H1 (cell line): Measurements from ENCODE around the gene LDAH. TPM values are rescaled to one million over a fixed set of nuclear protein-coding genes. Genes with fewer than 3 reads are reported as not detected.

Experiments used
- ASH2L ChIP-seq: fragments of 200-600, 300-600 bp; sonication (generic); IDR thresholded peaks from one replicate; pipeline ENCODE4 v1.7.1; 2017; ENCODE audit warnings: low read length
- CBX5 ChIP-seq: fragments of 300-800, 300-1000 bp; sonication (generic); IDR thresholded peaks from 2 replicates; pipeline ENCODE4 v1.7.1; 2016; ENCODE audit warnings: antibody characterized with exemption, low read length, low read depth
- EGR1 ChIP-seq: IDR thresholded peaks from 2 replicates; pipeline ENCODE4 v1.6.1; 2011; ENCODE audit warnings: low read depth, low read length, borderline replicate concordance
- JUND ChIP-seq: IDR thresholded peaks from 2 replicates; pipeline ENCODE4 v1.6.1; 2011; ENCODE audit warnings: mild to moderate bottlenecking, improper control_type of control experiment, low read length
- KDM4A ChIP-seq: IDR thresholded peaks from one replicate; pipeline ENCODE4 v1.7.1; 2012; ENCODE audit warnings: low read depth, mild to moderate bottlenecking, moderate library complexity, low read length, inconsistent platforms; ENCODE audit not compliant: severe bottlenecking
- MAFK ChIP-seq: IDR thresholded peaks from 2 replicates; pipeline ENCODE4 v1.6.1; 2012; ENCODE audit warnings: low read depth, mild to moderate bottlenecking, improper control_type of control experiment, low read length
- SAP30 ChIP-seq: fragments of 300-600 bp; sonication (generic); IDR thresholded peaks from 2 replicates; pipeline ENCODE4 v1.7.1; 2012; ENCODE audit warnings: low read length, moderate library complexity, mild to moderate bottlenecking, inconsistent platforms; ENCODE audit not compliant: insufficient read depth, insufficient replicate concordance
- TCF12 ChIP-seq: IDR thresholded peaks from 2 replicates; pipeline ENCODE4 v1.6.1; 2011; ENCODE audit warnings: low read depth, mild to moderate bottlenecking, low read length
- polyA plus RNA-seq, 7 experiments: library from polyadenylated mRNA; depleted of rRNA in 3 of 7; stranded (reverse) in 5 of 7; unstranded in 2 of 7; fragments of >200 nt in 5 of 7; fragments of 200-250 nt in 2 of 7; gene quantifications; 1 replicate in 5 of 7; 2 replicates in 1 of 7; 4 replicates in 1 of 7; pipeline versions ENCODE4 v1.2.1 to v1.2.3, GENCODE V29; 2011 to 2013; ENCODE audit warnings: missing spikeins in 2 of 7, mixed read lengths in 2 of 7
- total RNA-seq: library from RNA; stranded (reverse); fragmentation: NEBNext Ultra II Directional; extraction: Animal tissue kit (Norgen Biotek cat#: 25700); gene quantifications from 2 replicates; pipeline ENCODE4 v1.2.1, GENCODE V29; 2021
- TF ChIP-seq, protein P1 (sequence below): fragments of 300-600 bp; sonication (generic); IDR thresholded peaks from 2 replicates; pipeline ENCODE4 v1.7.1; 2012; ENCODE audit warnings: low read length, moderate library complexity, mild to moderate bottlenecking, inconsistent platforms; ENCODE audit not compliant: insufficient replicate concordance
- TF ChIP-seq, protein P2 (sequence below): IDR thresholded peaks from 2 replicates; pipeline ENCODE4 v1.6.1; 2012; ENCODE audit warnings: inconsistent platforms

LDAH gene
- total and polyA plus RNA-seq, 2 of the 8 experiments (the other 6 are each of a cell fraction or from before 2014, with no cell fraction given) = 10.9 to 26.3 TPM

DNA sequence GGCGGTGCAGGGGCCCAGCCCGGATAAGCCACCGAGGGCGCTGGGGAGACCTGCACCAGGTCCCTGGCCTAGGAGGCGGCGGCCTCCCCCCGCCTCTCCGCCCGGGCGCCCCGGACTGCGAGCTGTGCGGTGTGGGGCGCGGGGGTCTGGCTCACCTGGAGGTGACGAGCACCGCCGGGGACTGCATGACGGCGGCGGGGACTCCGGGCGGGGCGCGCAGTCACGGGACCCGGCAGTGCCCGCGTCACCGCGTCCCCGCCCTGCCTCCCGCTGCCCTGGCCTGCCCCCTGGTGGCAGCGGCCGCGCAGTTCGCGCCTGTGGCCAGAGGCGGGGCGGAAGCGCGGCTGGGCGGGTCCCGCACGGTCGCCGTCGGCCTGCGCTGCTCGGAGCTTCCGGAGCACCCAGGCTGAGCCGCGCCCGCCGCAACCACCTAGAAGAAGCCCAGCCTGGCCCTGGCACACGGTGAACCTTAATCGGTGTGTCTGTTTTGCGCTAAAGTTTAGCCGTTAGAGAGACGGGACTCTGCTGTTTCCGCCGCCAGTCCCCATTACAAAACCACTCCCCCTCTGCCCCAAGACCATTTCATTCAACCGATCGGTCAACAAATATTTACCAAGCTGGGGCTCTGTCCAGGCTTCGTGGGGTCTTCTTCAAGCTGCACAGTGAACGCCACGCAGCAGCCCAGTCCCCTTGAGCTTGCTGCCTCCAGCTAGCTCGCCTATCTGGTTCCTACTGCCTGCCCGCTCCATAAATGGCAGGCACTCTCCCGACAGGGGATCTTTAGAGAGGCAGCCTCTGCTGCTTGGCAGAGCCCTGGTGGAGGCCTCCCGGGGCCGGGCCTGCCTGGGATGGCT is 171.8 kb downstream of the LDAH start, which contains the start of gene HS1BP3 (continued):
- TF ChIP-seq, protein P1, sequence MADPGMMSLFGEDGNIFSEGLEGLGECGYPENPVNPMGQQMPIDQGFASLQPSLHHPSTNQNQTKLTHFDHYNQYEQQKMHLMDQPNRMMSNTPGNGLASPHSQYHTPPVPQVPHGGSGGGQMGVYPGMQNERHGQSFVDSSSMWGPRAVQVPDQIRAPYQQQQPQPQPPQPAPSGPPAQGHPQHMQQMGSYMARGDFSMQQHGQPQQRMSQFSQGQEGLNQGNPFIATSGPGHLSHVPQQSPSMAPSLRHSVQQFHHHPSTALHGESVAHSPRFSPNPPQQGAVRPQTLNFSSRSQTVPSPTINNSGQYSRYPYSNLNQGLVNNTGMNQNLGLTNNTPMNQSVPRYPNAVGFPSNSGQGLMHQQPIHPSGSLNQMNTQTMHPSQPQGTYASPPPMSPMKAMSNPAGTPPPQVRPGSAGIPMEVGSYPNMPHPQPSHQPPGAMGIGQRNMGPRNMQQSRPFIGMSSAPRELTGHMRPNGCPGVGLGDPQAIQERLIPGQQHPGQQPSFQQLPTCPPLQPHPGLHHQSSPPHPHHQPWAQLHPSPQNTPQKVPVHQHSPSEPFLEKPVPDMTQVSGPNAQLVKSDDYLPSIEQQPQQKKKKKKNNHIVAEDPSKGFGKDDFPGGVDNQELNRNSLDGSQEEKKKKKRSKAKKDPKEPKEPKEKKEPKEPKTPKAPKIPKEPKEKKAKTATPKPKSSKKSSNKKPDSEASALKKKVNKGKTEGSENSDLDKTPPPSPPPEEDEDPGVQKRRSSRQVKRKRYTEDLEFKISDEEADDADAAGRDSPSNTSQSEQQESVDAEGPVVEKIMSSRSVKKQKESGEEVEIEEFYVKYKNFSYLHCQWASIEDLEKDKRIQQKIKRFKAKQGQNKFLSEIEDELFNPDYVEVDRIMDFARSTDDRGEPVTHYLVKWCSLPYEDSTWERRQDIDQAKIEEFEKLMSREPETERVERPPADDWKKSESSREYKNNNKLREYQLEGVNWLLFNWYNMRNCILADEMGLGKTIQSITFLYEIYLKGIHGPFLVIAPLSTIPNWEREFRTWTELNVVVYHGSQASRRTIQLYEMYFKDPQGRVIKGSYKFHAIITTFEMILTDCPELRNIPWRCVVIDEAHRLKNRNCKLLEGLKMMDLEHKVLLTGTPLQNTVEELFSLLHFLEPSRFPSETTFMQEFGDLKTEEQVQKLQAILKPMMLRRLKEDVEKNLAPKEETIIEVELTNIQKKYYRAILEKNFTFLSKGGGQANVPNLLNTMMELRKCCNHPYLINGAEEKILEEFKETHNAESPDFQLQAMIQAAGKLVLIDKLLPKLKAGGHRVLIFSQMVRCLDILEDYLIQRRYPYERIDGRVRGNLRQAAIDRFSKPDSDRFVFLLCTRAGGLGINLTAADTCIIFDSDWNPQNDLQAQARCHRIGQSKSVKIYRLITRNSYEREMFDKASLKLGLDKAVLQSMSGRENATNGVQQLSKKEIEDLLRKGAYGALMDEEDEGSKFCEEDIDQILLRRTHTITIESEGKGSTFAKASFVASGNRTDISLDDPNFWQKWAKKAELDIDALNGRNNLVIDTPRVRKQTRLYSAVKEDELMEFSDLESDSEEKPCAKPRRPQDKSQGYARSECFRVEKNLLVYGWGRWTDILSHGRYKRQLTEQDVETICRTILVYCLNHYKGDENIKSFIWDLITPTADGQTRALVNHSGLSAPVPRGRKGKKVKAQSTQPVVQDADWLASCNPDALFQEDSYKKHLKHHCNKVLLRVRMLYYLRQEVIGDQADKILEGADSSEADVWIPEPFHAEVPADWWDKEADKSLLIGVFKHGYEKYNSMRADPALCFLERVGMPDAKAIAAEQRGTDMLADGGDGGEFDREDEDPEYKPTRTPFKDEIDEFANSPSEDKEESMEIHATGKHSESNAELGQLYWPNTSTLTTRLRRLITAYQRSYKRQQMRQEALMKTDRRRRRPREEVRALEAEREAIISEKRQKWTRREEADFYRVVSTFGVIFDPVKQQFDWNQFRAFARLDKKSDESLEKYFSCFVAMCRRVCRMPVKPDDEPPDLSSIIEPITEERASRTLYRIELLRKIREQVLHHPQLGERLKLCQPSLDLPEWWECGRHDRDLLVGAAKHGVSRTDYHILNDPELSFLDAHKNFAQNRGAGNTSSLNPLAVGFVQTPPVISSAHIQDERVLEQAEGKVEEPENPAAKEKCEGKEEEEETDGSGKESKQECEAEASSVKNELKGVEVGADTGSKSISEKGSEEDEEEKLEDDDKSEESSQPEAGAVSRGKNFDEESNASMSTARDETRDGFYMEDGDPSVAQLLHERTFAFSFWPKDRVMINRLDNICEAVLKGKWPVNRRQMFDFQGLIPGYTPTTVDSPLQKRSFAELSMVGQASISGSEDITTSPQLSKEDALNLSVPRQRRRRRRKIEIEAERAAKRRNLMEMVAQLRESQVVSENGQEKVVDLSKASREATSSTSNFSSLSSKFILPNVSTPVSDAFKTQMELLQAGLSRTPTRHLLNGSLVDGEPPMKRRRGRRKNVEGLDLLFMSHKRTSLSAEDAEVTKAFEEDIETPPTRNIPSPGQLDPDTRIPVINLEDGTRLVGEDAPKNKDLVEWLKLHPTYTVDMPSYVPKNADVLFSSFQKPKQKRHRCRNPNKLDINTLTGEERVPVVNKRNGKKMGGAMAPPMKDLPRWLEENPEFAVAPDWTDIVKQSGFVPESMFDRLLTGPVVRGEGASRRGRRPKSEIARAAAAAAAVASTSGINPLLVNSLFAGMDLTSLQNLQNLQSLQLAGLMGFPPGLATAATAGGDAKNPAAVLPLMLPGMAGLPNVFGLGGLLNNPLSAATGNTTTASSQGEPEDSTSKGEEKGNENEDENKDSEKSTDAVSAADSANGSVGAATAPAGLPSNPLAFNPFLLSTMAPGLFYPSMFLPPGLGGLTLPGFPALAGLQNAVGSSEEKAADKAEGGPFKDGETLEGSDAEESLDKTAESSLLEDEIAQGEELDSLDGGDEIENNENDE = no peak
- TF ChIP-seq TCF12 (no peak), JUND (no peak; the same call in 1 of the 2 replicates), KDM4A (peak; percentile 92), CBX5 (no peak), EGR1 (no peak), ASH2L (peak; percentile 89), MAFK (no peak), SAP30 (no peak)
- TF ChIP-seq, protein P2, sequence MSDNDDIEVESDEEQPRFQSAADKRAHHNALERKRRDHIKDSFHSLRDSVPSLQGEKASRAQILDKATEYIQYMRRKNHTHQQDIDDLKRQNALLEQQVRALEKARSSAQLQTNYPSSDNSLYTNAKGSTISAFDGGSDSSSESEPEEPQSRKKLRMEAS = no peak
